ENCODE results near the gene MRPL12.

The MRPL12 gene

GRCh38 chr17:81702934-81703746 is at the start of gene MRPL12 (continued):
- TF ChIP-seq PRDM4 (tag by site-specific recombination; IDR thresholded peaks at IDR 0.05), result peak; percentile 53; the same call in 1 of the 2 replicates
- TF ChIP-seq ZNF830 (tag by site-specific recombination; IDR thresholded peaks at IDR 0.05; ENCODE audit: low read depth), result no peak
- TF ChIP-seq ZSCAN18 (tag by site-specific recombination; IDR thresholded peaks at IDR 0.05), result peak; percentile 80; the same call in 1 of the 2 replicates
- TF ChIP-seq ATF2 (tag by site-specific recombination; IDR thresholded peaks at IDR 0.05; ENCODE audit: low read depth), result no peak
- TF ChIP-seq ZBTB8A (tag by site-specific recombination; IDR thresholded peaks at IDR 0.05), result peak; percentile 53
- no peak for TF ChIP-seq ZNF341 (tag by site-specific recombination; IDR thresholded peaks at IDR 0.05; ENCODE audit: low read depth)
- TF ChIP-seq ZNF596 (tag by site-specific recombination; IDR thresholded peaks at IDR 0.05), result peak; percentile 50; the same call in 1 of the 2 replicates
- no peak for TF ChIP-seq ELK4 (IDR thresholded peaks at IDR 0.05; ENCODE audit: borderline replicate concordance, low read depth, low read length)
- TF ChIP-seq KLF9 (tag by site-specific recombination; IDR thresholded peaks at IDR 0.05; ENCODE audit: low read depth), result no peak
- TF ChIP-seq ZNF121 (tag by site-specific recombination; IDR thresholded peaks at IDR 0.05), result no peak
- TF ChIP-seq ZNF776 (tag by site-specific recombination; IDR thresholded peaks at IDR 0.05; ENCODE audit: borderline replicate concordance), result no peak
- TF ChIP-seq ZNF626 (tag by site-specific recombination; IDR thresholded peaks at IDR 0.05), result no peak
- no peak for TF ChIP-seq GLI2 (tag by site-specific recombination; IDR thresholded peaks at IDR 0.05; ENCODE audit: borderline replicate concordance, low read depth)
- peak; percentile 91 for TF ChIP-seq ZNF660 (tag by site-specific recombination; IDR thresholded peaks at IDR 0.05)
- no peak for TF ChIP-seq ZNF433 (tag by site-specific recombination; IDR thresholded peaks at IDR 0.05; ENCODE audit: low read depth)
- TF ChIP-seq ZNF837 (tag by site-specific recombination; IDR thresholded peaks at IDR 0.05), result no peak
- no peak for TF ChIP-seq PRDM10 (tag by site-specific recombination; IDR thresholded peaks at IDR 0.05)
- TF ChIP-seq MEIS1 (CRISPR knock-in tag; IDR thresholded peaks at IDR 0.05; ENCODE audit: borderline replicate concordance), result no peak
- TF ChIP-seq ZNF571 (tag by site-specific recombination; IDR thresholded peaks at IDR 0.05), result no peak
- TF ChIP-seq MZF1 (tag by site-specific recombination; IDR thresholded peaks at IDR 0.05; ENCODE audit: borderline replicate concordance), result no peak
- TF ChIP-seq ZNF585B (tag by site-specific recombination; IDR thresholded peaks at IDR 0.05), result no peak
- no peak for TF ChIP-seq ZNF10 (tag by site-specific recombination; IDR thresholded peaks at IDR 0.05)
- TF ChIP-seq ZNF184 (tag by site-specific recombination; IDR thresholded peaks at IDR 0.05), result no peak
- no peak for TF ChIP-seq ZNF707 (tag by site-specific recombination; IDR thresholded peaks at IDR 0.05)
- no peak for TF ChIP-seq ZNF658 (tag by site-specific recombination; IDR thresholded peaks at IDR 0.05)
- TF ChIP-seq ZNF350 (tag by site-specific recombination; IDR thresholded peaks at IDR 0.05), result no peak
- TF ChIP-seq KLF17 (tag by site-specific recombination; IDR thresholded peaks at IDR 0.05), result peak; percentile 64

All from HEK293 (cell line).